NCI-H128 (cell line): ENCODE results near the gene RMND5A.
"Not testable (repeated sequence)": the region's sequence is repeated elsewhere in the genome, so short reads cannot be mapped to it uniquely, and the experiment has no call there.

Experiments
- DNase-seq: peaks from one replicate; lab custom pipeline; 2025; ENCODE audit not compliant: unreplicated experiment; lab: John Stamatoyannopoulos, UW

The RMND5A gene

GRCh38 chr2:86719637-86720539 lies at the start of gene RMND5A:
Gene RMND5A, plus strand, starts transcription at chr2:86720291. Its CDS starts 377 bp downstream, at chr2:86720668.
- peak; percentile 90 for DNase-seq

- DNase-seq, result no peak
Observed at GRCh38 chr2:86671337-86671981, 48.6 kb upstream of the RMND5A start.

- DNase-seq, result no peak
Observed at GRCh38 chr2:86672027-86672545, 48.0 kb upstream of the RMND5A start.

- no peak for DNase-seq
Observed at GRCh38 chr2:86673011-86673410, 47.1 kb upstream of the RMND5A start.

GRCh38 chr2:86673986-86674670 lies 46.0 kb upstream of the RMND5A start:
- no peak for DNase-seq

- no peak for DNase-seq
Observed at GRCh38 chr2:86675104-86675503, 45.0 kb upstream of the RMND5A start.

- no peak for DNase-seq
Observed at GRCh38 chr2:86675511-86676015, 44.5 kb upstream of the RMND5A start.

GRCh38 chr2:86677816-86678215 lies 42.3 kb upstream of the RMND5A start:
- DNase-seq, result no peak

GRCh38 chr2:86679036-86679435 lies 41.1 kb upstream of the RMND5A start:
- DNase-seq, result no peak

GRCh38 chr2:86685351-86685750 lies 34.7 kb upstream of the RMND5A start:
- DNase-seq, result no peak

- DNase-seq, result no peak
Observed at GRCh38 chr2:86686460-86686859, 33.6 kb upstream of the RMND5A start.

- DNase-seq, result no peak
Observed at GRCh38 chr2:86686905-86687304, 33.2 kb upstream of the RMND5A start.

GRCh38 chr2:86695053-86695691 lies 24.9 kb upstream of the RMND5A start:
- no peak for DNase-seq

- DNase-seq, result no peak
Observed at GRCh38 chr2:86697551-86698104, 22.5 kb upstream of the RMND5A start.

- DNase-seq, result no peak
Observed at GRCh38 chr2:86700690-86701089, 19.4 kb upstream of the RMND5A start.

GRCh38 chr2:86703704-86704361 lies 16.3 kb upstream of the RMND5A start:
- no peak for DNase-seq

- DNase-seq, result no peak
Observed at GRCh38 chr2:86704459-86704971, 15.6 kb upstream of the RMND5A start.

GRCh38 chr2:86706220-86706619 lies 13.9 kb upstream of the RMND5A start:
- no peak for DNase-seq

- no peak for DNase-seq
Observed at GRCh38 chr2:86706935-86707334, 13.2 kb upstream of the RMND5A start.

- DNase-seq, result not testable (repeated sequence)
Observed at GRCh38 chr2:86708126-86708525, 12.0 kb upstream of the RMND5A start.
